Adrenal gland (tissue), 5 donors: ENCODE measurements around the gene COPG1.

Experiments
- POLR2A ChIP-seq, 2 donors: fragments of 450-650 bp; IDR thresholded peaks; one replicate each; pipeline ENCODE4 v1.6.1; 2017; ENCODE audit warnings: antibody characterized with exemption in 2 of 2, mild to moderate bottlenecking in 2 of 2, moderate library complexity in 1 of 2
- TF ChIP-seq, protein P1 (sequence below), 6 experiments: fragments of 450-650 bp in 4 of 6; fragments of 200-600 bp in 2 of 6; sonication (generic) in 1 of 6; IDR thresholded peaks; 1 replicate in 5 of 6; 2 replicates in 1 of 6; pipeline versions ENCODE4 v1.5.1 to v1.8.0; 2016 to 2021; ENCODE audit warnings: antibody characterized with exemption in 6 of 6, mild to moderate bottlenecking in 2 of 6, moderate library complexity in 1 of 6
- donor health status: DM: no; HTN: no; CAD: no.

DNA sequence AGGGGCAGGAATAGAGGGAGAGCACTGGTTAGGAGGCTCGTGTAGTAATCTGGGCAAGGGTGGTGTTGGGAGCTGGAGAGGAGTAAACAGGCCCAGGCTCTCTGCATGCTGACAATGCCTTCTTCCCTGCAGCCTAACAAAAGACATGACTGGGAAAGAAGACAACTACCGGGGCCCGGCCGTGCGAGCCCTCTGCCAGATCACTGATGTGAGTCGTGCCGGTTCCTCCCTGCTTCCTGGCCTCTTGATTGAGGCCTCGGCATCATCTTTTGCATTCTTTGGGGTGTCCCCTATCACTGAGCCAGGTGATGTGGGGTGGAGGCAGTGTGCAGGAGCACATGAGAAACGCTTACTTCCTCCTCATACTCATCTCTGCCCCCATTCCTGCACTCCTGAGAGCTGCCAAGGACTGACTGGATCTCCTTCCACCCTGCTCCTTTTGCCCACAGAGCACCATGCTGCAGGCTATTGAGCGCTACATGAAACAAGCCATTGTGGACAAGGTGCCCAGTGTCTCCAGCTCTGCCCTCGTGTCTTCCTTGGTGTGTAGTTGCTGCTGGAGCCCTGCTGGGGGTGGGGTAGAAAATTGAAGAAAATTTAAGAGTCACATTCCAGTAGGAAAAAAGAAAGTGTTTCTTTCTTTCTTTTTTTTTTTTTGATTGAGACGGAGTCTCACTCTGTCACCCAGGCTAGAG is 5.3 kb downstream of the COPG1 start:
- TF ChIP-seq, protein P1, sequence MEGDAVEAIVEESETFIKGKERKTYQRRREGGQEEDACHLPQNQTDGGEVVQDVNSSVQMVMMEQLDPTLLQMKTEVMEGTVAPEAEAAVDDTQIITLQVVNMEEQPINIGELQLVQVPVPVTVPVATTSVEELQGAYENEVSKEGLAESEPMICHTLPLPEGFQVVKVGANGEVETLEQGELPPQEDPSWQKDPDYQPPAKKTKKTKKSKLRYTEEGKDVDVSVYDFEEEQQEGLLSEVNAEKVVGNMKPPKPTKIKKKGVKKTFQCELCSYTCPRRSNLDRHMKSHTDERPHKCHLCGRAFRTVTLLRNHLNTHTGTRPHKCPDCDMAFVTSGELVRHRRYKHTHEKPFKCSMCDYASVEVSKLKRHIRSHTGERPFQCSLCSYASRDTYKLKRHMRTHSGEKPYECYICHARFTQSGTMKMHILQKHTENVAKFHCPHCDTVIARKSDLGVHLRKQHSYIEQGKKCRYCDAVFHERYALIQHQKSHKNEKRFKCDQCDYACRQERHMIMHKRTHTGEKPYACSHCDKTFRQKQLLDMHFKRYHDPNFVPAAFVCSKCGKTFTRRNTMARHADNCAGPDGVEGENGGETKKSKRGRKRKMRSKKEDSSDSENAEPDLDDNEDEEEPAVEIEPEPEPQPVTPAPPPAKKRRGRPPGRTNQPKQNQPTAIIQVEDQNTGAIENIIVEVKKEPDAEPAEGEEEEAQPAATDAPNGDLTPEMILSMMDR (IDR thresholded peaks at IDR 0.05), result no peak
- TF ChIP-seq POLR2A (IDR thresholded peaks at IDR 0.05), result no peak
